ENCODE results near the gene NDST1.

Gene NDST1

GRCh38 chr5:150489360-150490295 is 18.3 kb upstream of the NDST1 start:
- no peak for TF ChIP-seq CTCF (IDR thresholded peaks at IDR 0.05; ENCODE audit: borderline replicate concordance, control extremely low read depth, extremely low read depth, insufficient read depth, missing control alignments)
- in situ Hi-C loops (cut with MboI; ENCODE audit: low sequenced_read_pairs, unreplicated experiment): no loop called here
- peak; percentile 83 for DNase-seq (ENCODE audit: low spot score)

DNA sequence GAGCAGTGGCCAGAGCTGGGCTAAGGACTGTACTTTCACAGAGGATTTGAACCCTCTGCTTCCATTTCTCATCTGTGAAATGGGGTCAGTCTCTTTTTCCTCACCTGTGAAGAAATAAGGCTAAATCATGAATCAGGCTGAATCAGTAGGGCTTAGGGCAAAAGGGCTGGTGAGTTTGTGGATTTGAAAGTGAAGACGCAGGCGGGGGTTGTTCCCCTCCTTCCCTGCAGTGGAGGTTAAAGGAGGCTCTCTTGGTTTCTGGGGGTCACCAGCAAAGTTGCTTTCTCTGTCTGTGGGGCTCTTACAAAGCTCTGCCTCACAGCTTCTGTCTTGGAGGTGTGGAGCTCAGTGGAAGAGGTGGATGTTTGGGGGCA is 17.6 kb upstream of the NDST1 start:
- no peak for DNase-seq (ENCODE audit: low spot score)
- in situ Hi-C loops (cut with MboI; ENCODE audit: low sequenced_read_pairs, unreplicated experiment): no loop called here
- no peak for TF ChIP-seq CTCF (IDR thresholded peaks at IDR 0.05; ENCODE audit: borderline replicate concordance, control extremely low read depth, extremely low read depth, insufficient read depth, missing control alignments)

- TF ChIP-seq CTCF (IDR thresholded peaks at IDR 0.05; ENCODE audit: borderline replicate concordance, control extremely low read depth, extremely low read depth, insufficient read depth, missing control alignments): no peak
- DNase-seq (ENCODE audit: low spot score): no peak
- in situ Hi-C loops (cut with MboI; ENCODE audit: low sequenced_read_pairs, unreplicated experiment): no loop called here
Measured at GRCh38 chr5:150490754-150491153, 17.2 kb upstream of the NDST1 start.

DNA sequence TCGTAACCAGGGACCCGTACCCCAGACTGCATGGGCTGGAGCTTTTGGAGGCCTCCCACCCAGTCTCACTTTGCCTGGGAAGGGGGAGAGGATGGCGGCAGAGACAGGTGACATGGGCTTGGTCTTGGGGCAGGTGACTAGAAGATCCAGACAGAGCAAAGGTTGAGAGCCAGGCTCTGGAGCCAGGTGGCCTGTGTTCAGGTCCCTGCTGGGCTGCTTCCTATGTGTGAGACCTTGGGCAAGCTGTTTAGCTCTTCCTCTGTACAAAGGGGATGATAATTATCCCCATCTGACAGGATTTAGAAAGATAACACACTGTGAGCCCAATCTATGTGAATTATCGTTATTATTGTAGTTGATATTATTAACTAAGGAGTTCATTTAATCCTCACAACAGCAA is 16.1 kb upstream of the NDST1 start:
- DNase-seq (ENCODE audit: low spot score): no peak
- in situ Hi-C loops (cut with MboI; ENCODE audit: low sequenced_read_pairs, unreplicated experiment): no loop called here
- TF ChIP-seq CTCF (IDR thresholded peaks at IDR 0.05; ENCODE audit: borderline replicate concordance, control extremely low read depth, extremely low read depth, insufficient read depth, missing control alignments): no peak

DNA sequence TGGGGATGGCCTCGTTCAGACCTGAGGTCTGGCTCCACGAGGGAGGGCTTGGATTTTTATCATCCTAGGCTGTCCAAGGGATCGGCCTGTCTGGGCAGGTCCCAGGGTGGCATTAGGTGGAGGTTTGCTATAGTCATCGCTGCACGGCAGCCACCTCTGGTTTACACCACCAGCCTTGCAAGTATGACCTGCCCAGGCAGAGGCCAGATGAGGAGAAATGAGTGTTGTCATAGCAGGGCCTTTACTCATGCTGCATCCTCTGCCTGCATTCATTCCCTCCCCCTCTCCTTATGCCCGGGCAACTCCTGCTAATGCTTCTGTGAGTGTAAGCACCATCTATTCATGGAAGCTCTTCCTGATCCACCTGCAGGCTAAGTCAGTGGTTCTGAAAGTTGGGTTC is 15.3 kb upstream of the NDST1 start:
- in situ Hi-C loops (cut with MboI; ENCODE audit: low sequenced_read_pairs, unreplicated experiment): no loop called here
- no peak for TF ChIP-seq CTCF (IDR thresholded peaks at IDR 0.05; ENCODE audit: borderline replicate concordance, control extremely low read depth, extremely low read depth, insufficient read depth, missing control alignments)

GRCh38 chr5:150496098-150496497 is 11.8 kb upstream of the NDST1 start:
- DNase-seq (ENCODE audit: low spot score): no peak
- no peak for TF ChIP-seq CTCF (IDR thresholded peaks at IDR 0.05; ENCODE audit: borderline replicate concordance, control extremely low read depth, extremely low read depth, insufficient read depth, missing control alignments)
- in situ Hi-C loops (cut with MboI; ENCODE audit: low sequenced_read_pairs, unreplicated experiment): no loop called here

More for the DNA sequence above, 15.3 kb upstream of the NDST1 start:
- no peak for DNase-seq (ENCODE audit: low spot score)

Measured in GM13976 (cell line).